ENCODE data around the gene XIRP1.

The XIRP1 gene

DNA sequence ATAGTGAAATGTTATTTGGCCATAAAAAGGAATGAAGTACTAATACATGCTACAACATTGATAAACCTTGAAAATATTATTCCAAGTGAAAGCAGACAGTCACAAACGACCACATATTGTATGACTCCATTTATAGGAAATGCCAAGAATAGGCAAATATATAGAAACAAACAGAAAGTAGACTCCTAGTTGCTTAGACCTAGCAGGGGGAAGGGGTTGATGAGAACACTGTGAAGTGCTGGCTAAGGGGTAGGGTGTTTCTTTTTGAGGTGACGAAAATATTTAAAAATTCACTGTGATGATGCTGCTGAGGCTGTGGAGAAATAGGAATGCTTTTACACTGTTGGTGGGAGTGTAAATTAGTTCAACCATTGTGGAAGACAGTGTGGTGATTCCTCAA lies 30.5 kb upstream of the XIRP1 start:
- no peaks in the 10 kb centered on the region for H3K9me3 ChIP-seq (replicated peaks; ENCODE audit: low read length)
- H3K4me1 ChIP-seq (ENCODE audit: control insufficient read depth, insufficient read depth, low read length), result no peaks in the 10 kb centered on the region
- H3K36me3 ChIP-seq (ENCODE audit: insufficient read depth, low read length), result no peaks in the 10 kb centered on the region
- no peak overlapping the region for H3K4me3 ChIP-seq (ENCODE audit: low read length)
- H3K27me3 ChIP-seq (ENCODE audit: control insufficient read depth, insufficient read depth, low read length), result peaks cover 38% of the 10 kb centered on the region
- H3K9ac ChIP-seq (ENCODE audit: low read depth, low read length), result no peak overlapping the region
- no peak overlapping the region for H3K4me2 ChIP-seq (ENCODE audit: low read length)

GRCh38 chr3:39222462-39222861 lies 30.1 kb upstream of the XIRP1 start:
- no peak overlapping the region for H3K4me2 ChIP-seq (ENCODE audit: low read length)
- H3K4me1 ChIP-seq (ENCODE audit: control insufficient read depth, insufficient read depth, low read length), result no peaks in the 10 kb centered on the region
- peaks cover 38% of the 10 kb centered on the region for H3K27me3 ChIP-seq (ENCODE audit: control insufficient read depth, insufficient read depth, low read length)
- no peaks in the 10 kb centered on the region for H3K9me3 ChIP-seq (replicated peaks; ENCODE audit: low read length)
- H3K36me3 ChIP-seq (ENCODE audit: insufficient read depth, low read length), result no peaks in the 10 kb centered on the region
- H3K4me3 ChIP-seq (ENCODE audit: low read length), result no peak overlapping the region
- no peak overlapping the region for H3K9ac ChIP-seq (ENCODE audit: low read depth, low read length)

- no peak overlapping the region for H3K4me2 ChIP-seq (ENCODE audit: low read length)
- H3K4me3 ChIP-seq (ENCODE audit: low read length), result no peak overlapping the region
- H3K9me3 ChIP-seq (replicated peaks; ENCODE audit: low read length), result no peaks in the 10 kb centered on the region
- no peaks in the 10 kb centered on the region for H3K4me1 ChIP-seq (ENCODE audit: control insufficient read depth, insufficient read depth, low read length)
- H3K36me3 ChIP-seq (ENCODE audit: insufficient read depth, low read length), result no peaks in the 10 kb centered on the region
- peaks cover 38% of the 10 kb centered on the region for H3K27me3 ChIP-seq (ENCODE audit: control insufficient read depth, insufficient read depth, low read length)
- no peak overlapping the region for H3K9ac ChIP-seq (ENCODE audit: low read depth, low read length)
Observed at GRCh38 chr3:39221141-39221530, 28.7 kb upstream of the XIRP1 start.

DNA sequence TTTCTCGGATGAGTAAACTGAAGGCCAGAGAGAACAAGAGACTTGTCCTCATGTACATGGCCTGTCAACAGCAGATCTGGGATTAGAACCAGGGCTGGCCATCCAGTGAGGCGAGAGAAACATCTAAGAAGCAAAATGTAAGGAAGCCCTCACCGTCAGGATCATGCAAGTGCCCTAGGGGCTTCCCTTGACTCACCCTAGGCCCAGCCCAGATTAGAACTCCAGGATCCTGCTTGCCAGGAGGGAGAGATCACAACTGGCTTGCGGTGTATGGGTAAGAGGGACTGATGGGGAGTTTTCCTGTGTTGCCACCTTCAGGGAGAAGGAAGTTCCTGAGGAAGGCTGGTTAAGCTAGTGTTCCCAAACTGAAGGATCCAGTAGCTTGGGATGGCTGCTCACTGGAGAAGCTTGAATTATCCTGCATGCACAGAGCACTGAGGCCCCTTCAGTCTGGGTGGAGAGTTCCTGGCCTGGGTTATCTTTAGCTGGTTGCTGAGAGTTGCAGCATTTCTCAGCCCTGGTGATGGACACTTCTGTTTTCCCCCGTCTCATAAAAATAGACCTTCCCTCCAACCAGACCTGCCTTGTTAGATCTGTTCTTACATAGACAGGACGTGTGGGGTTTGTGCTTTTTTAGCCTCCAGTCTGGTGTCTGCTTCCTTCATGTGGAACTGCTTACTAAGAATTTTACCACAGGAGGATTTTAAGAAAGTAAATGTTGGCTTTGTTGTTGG lies 28.2 kb upstream of the XIRP1 start:
- Histone ChIP-seq H3K9me3 (replicated peaks; ENCODE audit: low read length) (no peaks in the 10 kb centered on the region), H3K4me2 (ENCODE audit: low read length) (no peak overlapping the region), H3K4me1 (ENCODE audit: control insufficient read depth, insufficient read depth, low read length) (no peaks in the 10 kb centered on the region), H3K27me3 (ENCODE audit: control insufficient read depth, insufficient read depth, low read length) (peaks cover 42% of the 10 kb centered on the region), H3K36me3 (ENCODE audit: insufficient read depth, low read length) (no peaks in the 10 kb centered on the region), H3K4me3 (ENCODE audit: low read length) (no peak overlapping the region), H3K9ac (ENCODE audit: low read depth, low read length) (no peak overlapping the region)

DNA sequence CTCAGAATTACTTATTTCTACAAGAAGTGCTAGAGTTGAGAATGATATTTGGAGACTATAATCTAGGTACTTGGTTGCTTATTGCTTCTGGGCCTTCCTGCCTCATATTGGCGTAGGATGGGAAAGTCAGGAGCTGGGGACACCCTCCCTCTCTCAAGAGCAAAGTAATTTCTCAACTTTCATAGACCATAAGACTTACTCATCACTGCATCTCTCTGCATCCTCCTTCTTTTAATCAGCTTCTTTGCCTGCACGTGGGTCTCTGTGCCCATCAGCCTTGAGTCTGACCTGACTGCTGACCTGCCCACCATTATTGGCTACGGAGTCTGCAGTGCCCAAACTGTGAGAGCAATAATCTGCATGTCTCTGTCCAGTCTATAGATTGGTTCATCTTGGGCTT lies 27.3 kb upstream of the XIRP1 start:
- Histone ChIP-seq H3K4me1 (ENCODE audit: control insufficient read depth, insufficient read depth, low read length) (no peaks in the 10 kb centered on the region), H3K4me2 (ENCODE audit: low read length) (no peak overlapping the region), H3K36me3 (ENCODE audit: insufficient read depth, low read length) (no peaks in the 10 kb centered on the region), H3K4me3 (ENCODE audit: low read length) (no peak overlapping the region), H3K9me3 (replicated peaks; ENCODE audit: low read length) (no peaks in the 10 kb centered on the region), H3K9ac (ENCODE audit: low read depth, low read length) (no peak overlapping the region), H3K27me3 (ENCODE audit: control insufficient read depth, insufficient read depth, low read length) (peaks cover 37% of the 10 kb centered on the region)

DNA sequence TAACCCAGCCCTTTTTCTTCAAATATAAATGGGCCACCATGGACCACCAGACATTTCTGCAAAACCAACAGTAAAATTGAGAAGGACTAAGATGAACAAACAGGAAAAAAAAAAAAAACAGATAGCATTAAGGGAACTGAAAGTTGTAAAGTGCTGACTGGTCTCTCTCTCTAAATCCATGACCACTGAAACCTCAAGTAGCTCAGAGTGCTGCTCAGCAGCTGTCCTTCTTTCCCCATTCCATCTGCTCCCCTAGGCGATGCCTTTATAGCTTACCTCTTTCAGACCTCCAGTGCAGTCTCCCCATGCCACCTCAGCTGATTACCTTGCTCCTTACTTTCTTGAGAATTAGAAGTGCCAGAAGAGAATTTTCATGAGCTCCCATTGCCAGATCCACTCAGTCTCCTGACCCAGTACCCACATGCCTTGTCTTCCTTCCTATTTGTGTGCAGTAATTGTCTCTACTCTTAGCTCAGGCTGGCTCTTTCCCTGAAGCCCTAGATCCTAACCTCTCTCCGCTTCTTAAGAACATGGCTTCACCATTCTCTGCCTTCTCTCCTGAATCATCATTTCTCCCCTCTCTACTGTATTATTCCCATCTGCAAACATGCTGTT lies 23.9 kb upstream of the XIRP1 start:
- Histone ChIP-seq H3K4me3 (ENCODE audit: low read length) (no peak overlapping the region), H3K9me3 (replicated peaks; ENCODE audit: low read length) (no peaks in the 10 kb centered on the region), H3K4me2 (ENCODE audit: low read length) (no peak overlapping the region), H3K4me1 (ENCODE audit: control insufficient read depth, insufficient read depth, low read length) (no peaks in the 10 kb centered on the region), H3K27me3 (ENCODE audit: control insufficient read depth, insufficient read depth, low read length) (peaks cover 35% of the 10 kb centered on the region), H3K36me3 (ENCODE audit: insufficient read depth, low read length) (no peaks in the 10 kb centered on the region), H3K9ac (ENCODE audit: low read depth, low read length) (no peak overlapping the region)

- H3K9ac ChIP-seq (ENCODE audit: low read depth, low read length), result no peak overlapping the region
- no peak overlapping the region for H3K4me2 ChIP-seq (ENCODE audit: low read length)
- H3K27me3 ChIP-seq (ENCODE audit: control insufficient read depth, insufficient read depth, low read length), result peaks cover 25% of the 10 kb centered on the region
- no peaks in the 10 kb centered on the region for H3K4me1 ChIP-seq (ENCODE audit: control insufficient read depth, insufficient read depth, low read length)
- no peak overlapping the region for H3K4me3 ChIP-seq (ENCODE audit: low read length)
- H3K36me3 ChIP-seq (ENCODE audit: insufficient read depth, low read length), result no peaks in the 10 kb centered on the region
- no peaks in the 10 kb centered on the region for H3K9me3 ChIP-seq (replicated peaks; ENCODE audit: low read length)
Observed at GRCh38 chr3:39213613-39214012, 21.2 kb upstream of the XIRP1 start.

DNA sequence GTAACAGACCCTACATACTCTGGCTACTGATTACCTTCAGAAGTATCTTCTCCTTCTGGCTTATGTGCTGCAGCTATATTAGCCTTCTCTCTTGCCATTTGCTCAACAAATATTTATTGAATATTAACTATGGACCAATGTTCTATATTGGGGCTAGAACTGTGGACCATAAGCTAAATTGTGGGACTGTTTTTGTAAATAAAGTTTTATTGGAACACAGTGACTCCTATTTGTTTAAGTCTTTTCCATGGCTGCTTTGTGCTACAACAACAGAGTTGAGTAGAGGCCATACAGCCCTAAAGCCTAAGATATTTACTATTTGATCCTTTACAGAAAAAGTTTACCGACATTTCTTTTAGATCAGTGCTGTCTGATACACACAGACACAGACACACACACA lies 20.3 kb upstream of the XIRP1 start:
- Histone ChIP-seq H3K36me3 (ENCODE audit: insufficient read depth, low read length) (no peaks in the 10 kb centered on the region), H3K4me3 (ENCODE audit: low read length) (no peak overlapping the region), H3K4me1 (ENCODE audit: control insufficient read depth, insufficient read depth, low read length) (no peaks in the 10 kb centered on the region), H3K9me3 (replicated peaks; ENCODE audit: low read length) (no peaks in the 10 kb centered on the region), H3K4me2 (ENCODE audit: low read length) (no peak overlapping the region), H3K27me3 (ENCODE audit: control insufficient read depth, insufficient read depth, low read length) (peaks cover 26% of the 10 kb centered on the region), H3K9ac (ENCODE audit: low read depth, low read length) (no peak overlapping the region)

- Histone ChIP-seq H3K9me3 (replicated peaks; ENCODE audit: low read length) (no peaks in the 10 kb centered on the region), H3K9ac (ENCODE audit: low read depth, low read length) (no peak overlapping the region), H3K4me3 (ENCODE audit: low read length) (no peak overlapping the region), H3K4me1 (ENCODE audit: control insufficient read depth, insufficient read depth, low read length) (no peaks in the 10 kb centered on the region), H3K27me3 (ENCODE audit: control insufficient read depth, insufficient read depth, low read length) (peaks cover 37% of the 10 kb centered on the region), H3K36me3 (ENCODE audit: insufficient read depth, low read length) (no peaks in the 10 kb centered on the region), H3K4me2 (ENCODE audit: low read length) (no peak overlapping the region)
Observed at GRCh38 chr3:39211332-39212130, 19.1 kb upstream of the XIRP1 start.

DNA sequence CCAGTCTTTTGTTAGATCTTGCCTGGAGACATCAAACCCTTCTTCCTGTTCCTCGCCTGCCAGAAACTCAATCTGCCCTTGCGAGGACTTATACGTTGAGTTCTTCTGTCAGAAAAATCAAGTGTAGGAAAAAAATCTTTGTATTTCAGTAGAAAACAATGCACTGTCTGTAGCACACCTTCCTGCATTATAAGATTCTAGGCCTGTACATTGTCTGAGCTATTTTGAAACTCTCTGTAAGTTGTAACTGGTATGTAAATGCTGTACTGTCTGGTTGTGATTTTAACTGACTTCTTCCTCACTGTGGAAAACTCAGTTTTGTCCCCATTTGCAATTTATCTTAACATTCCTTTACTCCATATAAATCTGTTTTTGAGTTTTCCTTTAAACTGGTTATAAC lies 17.7 kb upstream of the XIRP1 start:
- H3K4me2 ChIP-seq (ENCODE audit: low read length), result no peak overlapping the region
- no peaks in the 10 kb centered on the region for H3K36me3 ChIP-seq (ENCODE audit: insufficient read depth, low read length)
- H3K4me3 ChIP-seq (ENCODE audit: low read length), result no peak overlapping the region
- H3K4me1 ChIP-seq (ENCODE audit: control insufficient read depth, insufficient read depth, low read length), result no peaks in the 10 kb centered on the region
- no peak overlapping the region for H3K9ac ChIP-seq (ENCODE audit: low read depth, low read length)
- peaks cover 39% of the 10 kb centered on the region for H3K27me3 ChIP-seq (ENCODE audit: control insufficient read depth, insufficient read depth, low read length)
- no peaks in the 10 kb centered on the region for H3K9me3 ChIP-seq (replicated peaks; ENCODE audit: low read length)

DNA sequence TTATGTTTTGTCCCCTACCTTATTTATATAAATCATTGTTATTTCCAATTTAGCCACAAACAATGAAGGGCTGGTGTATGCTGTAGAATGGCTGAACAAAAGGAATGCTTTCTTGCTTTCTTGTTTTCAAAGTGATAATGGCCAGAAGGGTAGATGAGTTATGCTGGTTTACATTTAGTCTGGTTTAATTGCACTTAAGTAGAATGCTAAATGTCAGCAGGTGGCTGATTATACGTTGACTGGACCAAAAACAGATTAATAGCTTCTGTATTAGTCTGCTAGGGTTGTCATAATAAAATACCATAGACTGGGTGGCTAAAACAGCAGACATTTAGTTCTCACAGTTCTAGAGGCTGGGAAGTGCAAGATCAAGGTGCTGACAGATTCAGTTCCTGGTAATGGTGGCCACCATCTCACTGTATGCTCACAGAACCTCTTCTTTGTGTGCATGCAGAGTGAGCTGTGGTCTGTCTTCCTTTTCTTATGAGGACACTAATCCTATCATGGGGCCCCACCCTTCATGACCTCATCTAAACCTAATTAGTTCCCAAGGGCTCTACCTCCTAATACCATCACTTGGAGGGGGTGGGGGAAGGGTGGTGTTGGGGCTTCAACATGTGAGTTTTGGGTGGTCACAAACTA lies 17.1 kb upstream of the XIRP1 start:
- H3K9ac ChIP-seq (ENCODE audit: low read depth, low read length), result no peak overlapping the region
- H3K4me3 ChIP-seq (ENCODE audit: low read length), result no peak overlapping the region
- H3K9me3 ChIP-seq (replicated peaks; ENCODE audit: low read length), result no peaks in the 10 kb centered on the region
- H3K4me1 ChIP-seq (ENCODE audit: control insufficient read depth, insufficient read depth, low read length), result no peaks in the 10 kb centered on the region
- peaks cover 39% of the 10 kb centered on the region for H3K27me3 ChIP-seq (ENCODE audit: control insufficient read depth, insufficient read depth, low read length)
- no peaks in the 10 kb centered on the region for H3K36me3 ChIP-seq (ENCODE audit: insufficient read depth, low read length)
- H3K4me2 ChIP-seq (ENCODE audit: low read length), result no peak overlapping the region

Measured in skeletal muscle satellite cell (primary cell).